Prostate gland (tissue), 2 donors: ENCODE data around the gene GRIA4.

Experiments
- CTCF ChIP-seq, 4 experiments: fragments of 200-600 bp in 2 of 4; fragments of 450-650 bp in 2 of 4; sonication (generic) in 2 of 4; IDR thresholded peaks; 1 replicate in 3 of 4; 2 replicates in 1 of 4; pipeline ENCODE4 v1.5.1; 2016 to 2019; ENCODE audit warnings: antibody characterized with exemption in 4 of 4, mild to moderate bottlenecking in 2 of 4, moderate library complexity in 2 of 4
- POLR2A ChIP-seq: fragments of 450-650 bp; IDR thresholded peaks from one replicate; pipeline ENCODE4 v1.6.1; 2016; ENCODE audit warnings: antibody characterized with exemption, mild to moderate bottlenecking

GRCh38 chr11:105884436-105884835 lies 274.6 kb downstream of the GRIA4 start:
- no peak for TF ChIP-seq CTCF (IDR thresholded peaks at IDR 0.05)
- no peak for TF ChIP-seq POLR2A
